ENCODE data around the gene CCHCR1.

The CCHCR1 gene

GRCh38 chr6:31129130-31129529, 28.5 kb downstream of the CCHCR1 start:
- no peak for DNase-seq (ENCODE audit: low read depth)

- DNase-seq (ENCODE audit: low read depth): no peak
These were observed 29.4 kb downstream of the CCHCR1 start for GRCh38 chr6:31128093-31128676.

GRCh38 chr6:31126396-31127175, 31.0 kb downstream of the CCHCR1 start:
- DNase-seq (ENCODE audit: low read depth): no peak

GRCh38 chr6:31125586-31126363, 31.8 kb downstream of the CCHCR1 start:
- DNase-seq (ENCODE audit: low read depth): peak; percentile 83

GRCh38 chr6:31125162-31125561, 32.4 kb downstream of the CCHCR1 start:
- DNase-seq (ENCODE audit: low read depth): no peak

GRCh38 chr6:31122791-31123706, 34.6 kb downstream of the CCHCR1 start:
- DNase-seq (ENCODE audit: low read depth): peak; percentile 60

- DNase-seq (ENCODE audit: low read depth): no peak
These were observed 36.3 kb downstream of the CCHCR1 start for GRCh38 chr6:31121131-31121790.

- DNase-seq (ENCODE audit: low read depth): no peak
These were observed 37.3 kb downstream of the CCHCR1 start, which contains the start of gene CDSN for GRCh38 chr6:31120151-31120915. Gene CDSN (minus strand): TSS chr6:31120446. CDS start chr6:31120419, 27 bp downstream.

GRCh38 chr6:31118178-31118577, 39.4 kb downstream of the CCHCR1 start:
- no peak for DNase-seq (ENCODE audit: low read depth)

- no peak for DNase-seq (ENCODE audit: low read depth)
These were observed 40.8 kb downstream of the CCHCR1 start for GRCh38 chr6:31116661-31117385.

GRCh38 chr6:31115941-31116560, 41.6 kb downstream of the CCHCR1 start:
- DNase-seq (ENCODE audit: low read depth): no peak

GRCh38 chr6:31114970-31115849, 42.4 kb downstream of the CCHCR1 start:
- no peak for DNase-seq (ENCODE audit: low read depth)

GRCh38 chr6:31114541-31114878, 43.1 kb downstream of the CCHCR1 start, which contains the start of gene PSORS1C1:
Gene PSORS1C1 (plus strand): TSS chr6:31114800. CDS start chr6:31129633, 14,833 bp downstream.
- DNase-seq (ENCODE audit: low read depth): peak; percentile 94

- DNase-seq (ENCODE audit: low read depth): peak; percentile 56
These were observed 43.6 kb downstream of the CCHCR1 start for GRCh38 chr6:31113861-31114540.

- DNase-seq (ENCODE audit: low read depth): no peak
These were observed 45.1 kb downstream of the CCHCR1 start, which contains the start of gene C6orf15 for GRCh38 chr6:31112478-31112877. Gene C6orf15 (minus strand): TSS chr6:31112575. CDS start chr6:31112555, 20 bp downstream.

- DNase-seq (ENCODE audit: low read depth): no peak
These were observed 45.9 kb downstream of the CCHCR1 start for GRCh38 chr6:31111712-31112111.

- no peak for DNase-seq (ENCODE audit: low read depth)
These were observed 46.6 kb downstream of the CCHCR1 start for GRCh38 chr6:31110825-31111582.
